HG03095 (cell line): Measurements from ENCODE around the gene ARSG.

Source experiments
- ATAC-seq: cut with Tn5 transposase; IDR thresholded peaks from one replicate; pipeline ENCODE4 v1.9.1; 2021; ENCODE audit warnings: moderate library complexity; ENCODE audit not compliant: unreplicated experiment

ARSG gene

DNA sequence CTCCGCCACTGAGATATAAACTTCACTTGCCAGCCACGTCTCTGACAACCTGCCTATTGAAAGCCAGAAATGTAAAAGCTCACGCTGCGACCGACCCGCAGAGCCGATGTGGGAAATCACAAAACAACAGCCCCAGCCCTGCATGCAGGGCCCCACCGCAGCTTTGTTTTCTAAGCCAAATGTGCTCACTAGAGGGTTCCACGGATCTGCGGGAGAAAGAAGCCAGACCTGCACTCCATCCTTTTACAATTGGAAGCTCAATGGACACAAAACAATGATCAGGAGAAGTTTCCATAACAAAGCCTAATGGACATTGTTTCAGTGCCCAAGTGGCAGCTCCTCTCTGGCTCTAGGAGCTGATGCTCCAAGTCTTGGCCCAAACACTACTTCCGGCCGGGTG is 132.9 kb downstream of the ARSG start:
- ATAC-seq, result no peak

- ATAC-seq, result no peak
Observed at GRCh38 chr17:68424861-68425260, 133.6 kb downstream of the ARSG start.

GRCh38 chr17:68425979-68426378 is 134.7 kb downstream of the ARSG start:
- no peak for ATAC-seq

DNA sequence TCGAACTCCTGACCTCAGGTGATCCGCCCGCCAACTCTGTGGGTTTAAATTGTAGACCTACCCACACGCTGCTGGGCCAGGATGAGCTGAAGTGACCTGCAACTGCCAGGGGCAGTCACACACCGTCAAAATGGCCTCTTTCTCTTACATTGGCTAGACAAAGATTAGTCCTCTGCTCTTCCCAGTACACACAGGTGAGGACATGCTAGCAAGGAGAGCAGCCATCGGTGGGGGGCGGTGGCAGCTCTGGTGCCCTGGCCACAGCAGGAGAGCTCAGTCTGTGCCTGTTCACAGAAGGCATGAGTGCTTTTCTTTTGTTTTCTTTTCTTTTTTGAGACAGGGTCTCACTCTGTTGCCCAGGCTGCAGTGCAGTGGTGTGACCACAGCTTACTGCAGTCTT is 136.3 kb downstream of the ARSG start:
- no peak for ATAC-seq

DNA sequence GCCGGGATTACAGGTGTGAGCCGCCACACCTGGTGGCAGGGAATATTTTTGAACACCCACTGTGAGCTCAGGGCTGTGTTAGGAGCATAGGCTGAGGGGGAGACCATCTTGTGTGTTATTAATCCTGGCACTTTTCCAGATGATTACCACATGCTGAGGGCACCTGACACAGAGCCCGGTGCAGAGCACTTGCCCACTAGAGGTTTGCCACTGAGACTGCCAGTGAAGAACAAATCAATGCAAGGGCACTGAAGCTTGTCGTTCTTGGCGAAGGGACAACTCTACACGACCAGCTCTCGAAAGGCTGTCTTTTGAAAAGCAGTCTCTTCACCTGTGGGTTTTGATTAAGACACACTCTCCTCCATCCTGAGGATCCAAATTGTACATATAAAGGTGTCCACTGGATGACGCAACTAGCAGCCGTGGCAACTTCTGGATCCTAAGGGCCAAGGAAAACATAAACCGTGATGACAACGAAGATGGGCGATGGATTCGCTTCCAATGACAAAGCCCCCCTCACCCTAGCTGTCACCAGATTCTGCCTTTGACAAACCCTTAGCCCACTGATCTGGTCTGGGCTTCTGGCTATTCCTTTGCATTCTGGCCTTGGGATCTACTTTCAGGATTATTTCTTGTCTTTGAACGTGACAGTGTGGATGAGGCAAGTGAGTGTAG is 137.3 kb downstream of the ARSG start:
- no peak for ATAC-seq

- ATAC-seq, result no peak
Observed at GRCh38 chr17:68429881-68430280, 138.6 kb downstream of the ARSG start.

DNA sequence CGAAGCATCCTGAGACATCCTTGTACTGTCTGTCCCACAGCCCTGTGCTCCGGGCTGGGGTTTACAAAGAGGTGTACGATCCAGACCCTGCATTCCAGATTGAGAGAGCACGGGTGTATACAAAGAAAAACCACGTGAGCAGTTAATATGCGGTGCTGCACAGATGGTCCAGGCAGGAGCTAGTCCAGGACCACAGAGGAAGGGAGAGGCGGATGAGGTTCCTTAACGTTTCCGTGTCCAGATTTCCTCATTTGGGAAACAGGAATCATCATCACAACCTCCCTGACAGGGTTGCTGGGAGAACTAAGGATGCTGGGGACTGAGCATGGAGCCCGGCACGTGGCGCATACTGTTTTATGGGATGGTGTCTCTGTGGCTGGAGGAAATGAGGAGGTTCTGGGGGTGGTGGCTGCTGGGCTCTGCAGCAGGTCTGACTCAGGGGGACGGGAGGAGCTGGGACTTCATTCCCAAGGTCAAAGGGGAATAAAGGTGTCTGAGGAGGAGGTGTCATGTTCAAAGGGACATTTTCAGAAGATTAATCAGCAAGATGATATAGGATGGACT is 139.8 kb downstream of the ARSG start:
- ATAC-seq, result no peak

DNA sequence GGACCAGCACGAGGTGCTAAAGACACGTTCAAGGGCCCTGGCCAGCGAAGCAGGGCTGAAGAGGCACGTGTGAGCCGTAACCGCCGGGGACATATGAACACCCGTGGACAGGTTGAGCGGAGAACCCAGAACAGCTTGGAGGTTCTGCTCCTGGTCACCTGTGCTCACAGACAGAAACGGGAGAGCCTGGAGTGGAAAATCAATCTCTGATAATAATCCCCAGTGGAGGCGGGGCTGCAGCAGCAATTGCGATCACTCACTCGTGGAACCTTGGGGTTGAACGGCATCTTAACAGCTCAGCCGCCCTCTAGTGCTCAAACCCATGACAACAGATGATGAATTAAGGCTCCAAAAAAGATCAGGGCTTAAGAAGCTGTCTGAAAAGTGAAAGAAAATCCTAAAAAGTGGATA is 140.4 kb downstream of the ARSG start:
- ATAC-seq, result no peak

- ATAC-seq, result no peak
Observed at GRCh38 chr17:68432086-68432864, 141.0 kb downstream of the ARSG start.

GRCh38 chr17:68433211-68433610 is 141.9 kb downstream of the ARSG start:
- ATAC-seq, result no peak

GRCh38 chr17:68433911-68434508 is 142.7 kb downstream of the ARSG start:
- ATAC-seq, result no peak

- ATAC-seq, result no peak
Observed at GRCh38 chr17:68435361-68435760, 144.1 kb downstream of the ARSG start.

- no peak for ATAC-seq
Observed at GRCh38 chr17:68435876-68436842, 144.9 kb downstream of the ARSG start.

DNA sequence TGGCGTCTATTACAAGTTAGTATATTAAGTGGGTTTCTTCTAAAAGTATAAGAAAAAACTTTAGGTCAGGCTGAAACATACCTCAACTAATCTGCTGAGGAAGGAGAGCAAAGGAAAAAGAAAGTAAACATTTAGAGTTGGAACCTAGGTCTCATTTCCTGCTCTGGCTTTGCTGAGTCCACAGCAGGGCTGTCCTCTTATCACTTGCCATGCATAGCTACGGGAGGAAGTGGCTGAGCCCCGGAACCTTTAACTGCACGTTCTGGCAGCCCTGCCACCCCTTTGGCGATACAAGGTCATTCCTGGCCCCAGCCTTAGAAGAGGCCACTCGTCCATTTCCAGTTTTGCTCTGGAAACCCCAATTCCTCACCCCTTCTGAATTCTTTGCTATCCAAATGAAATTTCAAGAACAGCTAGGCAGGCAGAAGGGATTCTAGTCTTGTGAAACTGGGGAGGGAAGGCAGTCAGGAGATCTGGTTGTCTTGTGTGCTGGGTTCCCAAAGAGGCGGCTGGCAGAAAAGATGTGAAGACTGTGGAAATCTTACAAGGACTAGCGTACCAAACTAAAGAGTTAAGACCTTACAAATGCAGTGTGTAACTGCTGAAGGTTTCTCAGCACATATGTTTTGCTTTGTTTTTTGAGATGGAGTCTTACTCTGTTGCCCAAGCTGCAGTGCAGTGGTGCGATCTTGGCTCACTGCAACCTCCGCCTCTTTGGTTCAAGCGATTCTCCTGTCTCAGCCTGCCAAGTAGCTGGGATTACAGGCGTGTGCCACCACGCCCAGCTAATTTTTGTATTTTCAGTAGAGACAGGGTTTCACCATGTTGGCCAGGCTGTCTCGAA is 146.9 kb downstream of the ARSG start:
- ATAC-seq, result peak; percentile 82

DNA sequence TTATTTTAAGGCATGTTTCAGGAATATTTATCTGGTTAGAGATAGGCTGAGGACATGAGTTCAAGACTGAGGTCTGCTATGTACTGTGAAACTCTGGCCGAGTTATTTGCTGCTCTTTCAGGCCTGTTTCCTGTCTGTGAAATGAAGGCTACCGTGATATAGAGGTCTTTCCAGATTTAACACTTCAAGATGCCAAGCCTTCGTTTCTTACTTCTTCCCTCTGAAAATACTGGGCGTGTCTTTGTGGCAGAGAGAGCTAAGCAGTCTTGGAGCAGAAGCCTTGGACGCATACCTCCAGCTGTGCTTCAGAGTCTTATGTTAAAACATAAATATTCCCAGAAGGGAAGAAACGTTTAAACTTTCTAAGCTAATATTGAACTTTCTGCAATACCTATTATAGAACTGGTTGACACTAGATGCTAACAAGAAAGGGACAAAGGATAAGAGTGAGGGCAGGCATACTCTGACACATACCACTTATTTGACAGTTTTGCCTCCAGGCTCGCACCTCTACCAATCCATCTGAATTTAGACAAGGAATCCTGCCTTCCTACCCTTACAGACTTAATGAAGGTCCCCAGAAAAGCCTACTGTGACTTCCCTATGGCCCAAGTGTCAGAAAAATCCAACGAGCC is 148.5 kb downstream of the ARSG start:
- ATAC-seq, result no peak

- no peak for ATAC-seq
Observed at GRCh38 chr17:68440526-68440925, 149.2 kb downstream of the ARSG start.

DNA sequence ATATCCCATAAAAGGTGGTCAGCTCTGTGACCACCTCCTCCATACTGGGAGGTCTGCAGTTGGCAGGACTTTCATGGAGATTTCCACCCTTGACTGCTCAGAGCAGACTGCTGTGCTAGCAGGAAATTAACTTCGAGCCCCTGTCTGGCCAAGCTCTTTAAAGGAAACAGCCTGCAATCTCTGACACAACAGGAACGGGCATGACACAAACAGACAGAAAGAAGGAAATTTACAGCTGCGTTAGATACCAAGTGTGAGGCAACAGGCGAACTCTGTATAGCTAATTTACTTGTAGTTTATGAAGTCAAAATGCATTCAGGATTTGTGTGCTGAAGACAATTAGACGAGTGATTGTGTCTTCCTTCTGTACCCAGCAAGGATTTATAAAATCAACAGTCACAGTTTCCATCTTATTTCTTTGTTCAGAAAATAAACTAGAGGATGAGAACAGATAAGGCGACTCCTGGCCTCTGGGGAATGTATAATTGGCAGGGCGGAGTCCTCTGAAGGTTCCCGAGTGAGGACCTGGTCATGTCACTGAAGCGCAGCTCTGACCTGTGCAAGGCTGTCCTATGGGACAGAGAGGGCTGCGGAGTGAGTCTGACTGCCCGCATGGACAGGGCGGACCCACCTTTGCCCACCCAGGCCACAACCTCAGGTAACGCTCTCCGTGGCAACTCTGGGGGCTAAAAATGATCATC is 149.9 kb downstream of the ARSG start:
- ATAC-seq, result no peak

DNA sequence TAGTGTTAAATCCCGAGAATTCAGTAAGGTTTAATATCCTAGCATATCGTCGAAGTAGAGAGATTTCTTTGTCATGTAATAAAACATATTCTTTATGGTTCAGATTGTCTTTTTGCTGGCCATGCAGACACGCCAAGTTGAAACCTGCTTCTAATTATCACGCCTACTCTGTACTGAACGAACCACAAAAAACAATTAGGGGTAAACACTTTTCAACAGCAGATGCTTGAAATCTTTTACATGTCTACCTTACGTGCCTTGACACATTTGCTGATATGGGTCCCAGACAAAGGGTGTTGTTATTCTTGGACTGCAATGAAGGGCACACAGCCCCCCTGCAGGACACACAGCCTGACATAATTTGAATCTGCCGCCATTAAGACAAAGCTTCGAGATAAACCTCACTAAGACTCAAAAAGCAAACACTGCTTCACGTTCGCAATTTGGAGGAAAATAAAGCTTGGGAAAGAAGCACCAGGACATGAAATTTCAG is 152.7 kb downstream of the ARSG start:
- ATAC-seq, result no peak

DNA sequence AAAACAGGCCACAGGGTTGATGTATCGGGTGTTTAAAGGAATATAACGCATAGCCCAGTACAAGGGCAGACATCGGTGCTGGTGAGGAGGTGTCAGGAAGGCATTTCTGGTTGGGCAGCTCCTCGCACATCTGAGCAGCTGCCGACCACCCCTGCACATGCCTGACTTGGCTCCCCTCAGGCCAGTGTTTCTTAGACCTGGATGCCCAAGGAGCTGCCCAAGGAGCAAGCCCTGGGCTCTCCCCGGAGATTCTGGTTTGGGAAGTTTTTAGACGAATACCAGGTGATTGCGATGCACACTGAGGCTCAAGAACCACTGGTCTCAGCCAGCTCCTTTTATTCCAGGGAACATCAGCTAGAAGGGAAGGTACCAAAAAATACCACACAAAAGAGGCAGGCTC is 154.4 kb downstream of the ARSG start:
- ATAC-seq, result no peak
